RCC 7860 (cell line): ENCODE measurements around the gene SAXO1.
"Not testable (repeated sequence)": the region's sequence is repeated elsewhere in the genome, so short reads cannot be mapped to it uniquely, and the experiment has no call there.

Experiments
- DNase-seq: peaks from one replicate; pipeline ENCODE4 v3.0.0-alpha.2; 2015; ENCODE audit warnings: low spot score
- FAIRE-seq: peaks from 2 replicates; lab custom pipeline; 2012; peaks lifted over from hg19 to GRCh38; lab: Jason Lieb, UNC

Gene SAXO1

DNA sequence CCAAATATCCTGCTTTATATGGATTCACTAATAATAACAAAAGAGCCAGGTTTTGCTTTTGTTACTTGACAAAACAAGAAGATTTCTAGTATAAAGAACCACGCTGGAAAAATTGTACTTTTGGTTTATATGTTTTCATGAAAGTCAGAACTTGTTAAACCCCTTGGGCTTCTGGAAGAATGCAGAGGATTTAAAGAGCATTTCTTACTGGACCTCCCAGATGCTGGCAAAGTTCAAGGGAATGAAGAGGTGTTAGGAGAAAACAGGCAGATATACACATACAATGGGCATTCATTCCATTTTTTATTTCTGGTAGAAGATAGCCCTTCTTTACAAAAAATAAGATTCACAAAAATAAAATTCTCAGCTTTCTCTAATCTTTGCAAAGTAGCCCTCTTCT lies 61.1 kb downstream of the SAXO1 start:
- FAIRE-seq (no peak), DNase-seq (no peak)

DNA sequence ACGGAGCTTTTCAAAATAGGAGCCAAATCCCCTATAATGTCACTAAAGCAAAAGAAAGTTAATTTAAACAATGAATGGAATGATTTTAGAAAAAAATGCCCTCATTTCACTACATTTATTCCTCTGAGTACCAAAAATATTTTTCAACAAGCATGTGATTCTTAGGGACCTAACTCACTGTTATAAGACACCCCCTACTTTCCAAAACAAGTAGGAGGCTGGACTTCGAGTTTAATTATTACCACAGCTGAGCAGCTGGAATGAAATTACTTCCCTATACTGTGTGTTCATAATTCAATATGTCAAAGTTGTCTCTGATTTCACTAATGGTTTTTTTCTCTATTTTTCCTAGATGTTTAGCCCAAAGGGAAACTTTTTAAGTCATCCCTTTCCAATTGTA lies 61.6 kb downstream of the SAXO1 start:
- no peak for FAIRE-seq
- no peak for DNase-seq

DNA sequence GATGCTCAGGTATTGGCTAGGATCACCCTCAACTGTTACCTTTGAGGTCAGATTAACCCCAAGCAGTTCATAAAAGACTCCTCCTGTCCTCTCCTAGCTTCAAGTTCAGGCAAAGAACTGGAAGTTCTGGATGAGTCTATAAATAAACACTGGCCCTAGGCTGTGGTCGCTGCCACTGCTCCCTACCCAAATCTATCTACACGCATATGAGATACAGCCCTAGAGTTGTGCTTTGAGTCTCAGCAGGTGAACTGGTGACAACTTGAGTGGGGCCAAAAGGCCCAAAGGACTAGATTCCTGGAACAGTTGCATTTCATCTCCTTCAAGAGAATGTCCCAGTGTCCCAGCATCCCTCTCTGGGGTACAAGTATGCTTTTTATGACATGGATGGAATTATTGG lies 62.6 kb downstream of the SAXO1 start:
- DNase-seq (no peak), FAIRE-seq (no peak)

DNA sequence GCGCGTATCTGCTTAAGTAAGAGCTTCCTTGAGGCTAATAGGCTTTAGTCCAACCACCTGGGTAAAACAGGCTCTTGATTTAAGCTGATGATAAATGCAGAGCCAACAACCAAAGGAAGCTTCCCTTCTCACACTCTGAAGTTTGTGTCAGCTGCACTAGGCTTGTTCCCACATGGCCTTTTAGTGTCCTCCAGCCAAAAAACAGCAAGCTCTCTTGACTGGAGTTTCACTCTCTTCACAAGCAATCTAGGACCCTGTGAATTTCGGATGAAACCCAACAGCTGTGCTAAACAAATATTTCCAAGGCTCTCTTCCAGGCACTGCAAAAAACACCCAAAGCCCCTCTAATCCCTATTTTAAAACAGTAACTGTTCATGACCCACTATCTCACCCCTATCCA lies 63.9 kb downstream of the SAXO1 start:
- DNase-seq (no peak), FAIRE-seq (no peak)

DNA sequence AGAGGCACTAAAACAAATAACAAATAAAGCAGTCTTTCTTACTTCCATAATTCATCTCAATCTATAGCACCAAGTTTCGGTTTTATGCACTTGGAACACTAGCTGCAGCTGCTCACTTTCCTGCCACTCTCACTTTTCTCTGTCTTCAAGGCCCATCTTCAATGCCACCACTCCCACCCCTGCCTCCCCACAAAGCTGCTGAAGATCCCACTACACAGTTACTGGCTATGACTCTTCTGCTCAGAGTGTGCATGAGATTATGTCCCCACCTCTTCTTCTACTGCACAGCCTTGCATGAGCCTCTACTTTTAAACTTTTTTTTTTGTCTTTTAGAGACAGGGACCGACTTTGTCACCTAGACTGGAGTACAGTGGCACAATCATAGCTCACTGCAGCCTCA lies 77.4 kb downstream of the SAXO1 start:
- DNase-seq, result no peak
- no peak for FAIRE-seq

DNA sequence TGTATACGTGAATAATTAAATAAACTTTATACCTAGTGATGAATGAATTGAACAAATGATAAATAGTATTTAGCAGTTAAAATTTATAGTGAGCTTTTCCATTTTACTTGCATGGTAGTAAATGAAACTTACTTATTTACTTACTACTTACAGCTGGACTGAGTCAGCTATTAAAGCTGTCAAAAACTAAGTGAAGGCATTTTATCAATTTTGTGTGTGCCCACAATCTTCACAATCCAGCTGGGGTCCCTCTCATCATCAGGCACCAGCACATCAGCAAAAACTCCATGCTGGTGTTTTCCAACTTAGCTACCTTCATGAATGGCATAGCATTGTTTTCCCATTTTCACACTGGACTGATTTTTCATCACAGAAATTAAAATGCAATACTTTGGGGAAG lies 81.1 kb downstream of the SAXO1 start:
- DNase-seq (no peak), FAIRE-seq (no peak)

GRCh38 chr9:18947892-18948339 lies 85.1 kb downstream of the SAXO1 start:
- DNase-seq (no peak), FAIRE-seq (no peak)

DNA sequence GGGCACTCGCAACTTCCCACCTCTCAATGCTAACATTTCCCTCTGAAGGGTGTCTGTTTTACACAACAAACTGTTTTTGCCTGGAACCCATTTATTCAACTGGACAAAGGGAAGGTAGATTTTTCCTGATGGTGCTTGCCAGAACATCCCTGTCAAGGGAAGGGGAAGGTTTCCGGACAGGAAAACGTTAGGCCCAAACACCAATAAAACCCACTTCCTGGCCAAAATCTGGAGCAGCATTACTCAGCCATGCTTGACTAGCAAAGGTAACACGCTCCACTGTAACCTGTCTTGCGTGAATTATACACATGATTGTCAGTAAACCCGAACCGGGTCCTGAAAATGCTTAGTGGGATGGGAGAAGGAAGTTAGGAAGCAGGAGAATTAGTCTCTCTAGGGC lies 90.2 kb downstream of the SAXO1 start:
- DNase-seq (no peak), FAIRE-seq (no peak)

DNA sequence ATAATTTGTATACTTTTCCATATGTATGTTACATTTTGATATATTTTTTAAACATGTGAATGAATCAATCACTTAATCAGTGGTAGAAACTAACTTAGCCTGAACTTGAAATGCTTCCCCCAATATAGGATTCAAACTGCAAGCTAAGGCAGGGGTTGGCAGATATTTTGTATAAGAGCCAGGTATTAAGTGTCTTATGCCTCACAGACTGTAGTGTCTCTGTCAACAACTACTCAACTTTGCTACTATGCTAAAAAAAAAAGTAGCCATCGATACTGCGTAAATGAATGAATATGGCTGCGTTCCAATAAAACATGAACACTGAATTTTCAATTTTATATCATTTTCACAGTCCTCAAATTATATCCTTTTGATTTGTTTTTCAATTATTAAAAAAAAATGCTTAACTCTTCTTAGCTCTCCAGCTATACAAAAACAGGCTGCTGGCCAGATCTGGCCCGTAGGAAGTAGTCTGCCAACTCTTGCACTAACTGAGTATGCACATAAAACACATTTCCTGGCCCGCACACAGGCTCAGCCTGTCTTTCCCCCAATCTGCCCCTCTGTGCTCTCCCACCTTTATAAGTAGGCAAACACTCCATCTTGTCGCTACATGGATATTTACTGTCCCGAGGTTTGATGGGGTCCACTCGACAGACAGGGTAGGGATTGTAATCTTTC lies 91.8 kb downstream of the SAXO1 start:
- FAIRE-seq (no peak), DNase-seq (no peak)

DNA sequence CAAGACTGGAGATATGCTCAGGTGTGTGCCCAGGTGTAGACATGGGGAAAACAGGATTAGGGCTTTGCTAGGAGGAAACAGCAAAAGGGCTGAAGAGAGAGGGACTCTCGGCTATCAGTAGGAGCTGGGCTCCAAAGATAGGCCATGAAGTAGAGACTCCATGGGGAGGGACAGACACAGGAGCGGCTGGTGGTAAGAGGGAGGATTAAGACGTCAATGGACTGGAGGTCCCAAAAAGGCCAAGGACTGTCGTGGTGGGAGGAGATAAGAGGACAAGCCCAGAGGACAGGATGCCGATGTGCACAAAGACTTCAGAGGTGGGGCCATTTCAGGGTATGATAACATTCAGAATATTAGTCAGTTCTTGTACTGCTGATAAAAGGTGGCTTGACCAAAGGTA lies 93.1 kb downstream of the SAXO1 start:
- FAIRE-seq (no peak), DNase-seq (no peak)

DNA sequence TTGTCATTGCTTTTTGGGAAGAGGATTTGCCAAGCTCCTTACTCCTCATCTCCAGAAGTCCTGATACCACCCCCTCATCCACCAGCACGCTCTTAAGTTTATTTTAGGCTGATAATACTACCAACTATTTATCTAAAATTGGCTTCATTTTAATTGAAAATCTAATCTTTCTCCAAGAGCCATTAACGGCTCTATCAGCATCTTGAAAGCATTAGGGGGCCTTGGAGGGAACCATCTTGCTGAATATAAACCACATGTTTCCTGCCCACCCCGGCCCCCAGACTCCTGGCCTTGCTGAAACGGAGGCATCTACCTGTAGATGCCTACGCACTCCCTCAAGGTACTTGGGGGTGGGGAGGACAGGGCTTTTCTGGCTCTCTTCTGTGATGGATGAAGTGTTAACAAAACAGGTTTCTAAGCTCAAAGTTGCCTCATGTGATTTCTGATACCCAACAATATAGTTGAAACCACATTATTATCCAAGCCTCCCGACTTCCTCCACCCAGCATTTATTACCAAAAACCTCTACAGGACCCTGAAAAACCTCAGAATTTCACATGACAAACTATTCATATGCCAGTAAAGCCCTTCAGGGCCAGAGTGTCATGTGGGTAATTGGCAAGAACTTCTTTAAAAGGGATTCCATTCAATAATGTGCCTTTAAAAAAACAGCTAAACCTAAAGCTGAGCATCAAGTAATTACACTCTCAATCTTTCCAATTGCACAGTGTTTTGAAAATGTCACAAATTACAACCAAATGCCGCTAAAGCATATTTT lies 96.7 kb downstream of the SAXO1 start:
- FAIRE-seq, result no peak
- no peak for DNase-seq

GRCh38 chr9:18935541-18935940 lies 97.5 kb downstream of the SAXO1 start:
- FAIRE-seq (no peak), DNase-seq (no peak)

DNA sequence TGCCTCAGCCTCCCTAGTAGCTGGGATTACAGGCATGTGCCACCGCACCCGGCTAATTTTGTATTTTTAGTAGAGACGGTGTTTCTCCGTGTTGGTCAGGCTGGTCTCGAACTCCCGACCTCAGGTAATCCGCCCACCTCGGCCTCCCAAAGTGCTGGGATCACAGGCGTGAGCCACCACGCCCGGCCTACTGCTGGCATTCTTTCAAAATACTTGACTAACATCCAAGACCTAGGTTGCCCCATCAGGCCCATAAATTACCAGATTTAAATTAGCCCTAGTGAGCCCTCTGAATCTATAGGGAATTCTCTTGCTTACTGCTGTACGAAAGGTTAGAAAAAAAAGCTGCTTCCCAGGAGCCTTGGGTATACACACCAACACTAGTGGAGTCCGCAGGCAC lies 102.4 kb downstream of the SAXO1 start:
- DNase-seq, FAIRE-seq: not testable (repeated sequence)

GRCh38 chr9:18928711-18929110 lies 104.3 kb downstream of the SAXO1 start:
- DNase-seq (no peak), FAIRE-seq (no peak)

- DNase-seq (no peak), FAIRE-seq (no peak)
Observed at GRCh38 chr9:18926513-18926912, 106.5 kb downstream of the SAXO1 start.

DNA sequence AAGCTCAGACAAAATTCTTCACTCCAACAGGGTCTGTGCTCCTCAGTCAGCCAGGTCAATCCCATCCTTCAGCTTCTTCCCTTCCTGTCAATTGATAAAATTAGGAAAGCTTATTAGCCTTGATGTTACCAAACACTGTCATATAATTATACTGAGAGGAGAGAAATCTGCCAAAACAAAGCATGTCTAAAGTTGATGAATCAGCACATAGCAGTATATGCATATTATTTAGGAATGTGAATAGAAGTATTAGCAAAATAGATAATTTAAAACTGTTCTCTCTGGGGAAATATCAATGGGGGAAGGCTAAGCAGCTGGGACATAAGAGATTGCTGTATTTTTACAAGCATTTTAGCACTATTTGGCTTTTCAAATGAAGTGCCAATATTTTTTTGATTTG lies 107.1 kb downstream of the SAXO1 start:
- FAIRE-seq (no peak), DNase-seq (no peak)

DNA sequence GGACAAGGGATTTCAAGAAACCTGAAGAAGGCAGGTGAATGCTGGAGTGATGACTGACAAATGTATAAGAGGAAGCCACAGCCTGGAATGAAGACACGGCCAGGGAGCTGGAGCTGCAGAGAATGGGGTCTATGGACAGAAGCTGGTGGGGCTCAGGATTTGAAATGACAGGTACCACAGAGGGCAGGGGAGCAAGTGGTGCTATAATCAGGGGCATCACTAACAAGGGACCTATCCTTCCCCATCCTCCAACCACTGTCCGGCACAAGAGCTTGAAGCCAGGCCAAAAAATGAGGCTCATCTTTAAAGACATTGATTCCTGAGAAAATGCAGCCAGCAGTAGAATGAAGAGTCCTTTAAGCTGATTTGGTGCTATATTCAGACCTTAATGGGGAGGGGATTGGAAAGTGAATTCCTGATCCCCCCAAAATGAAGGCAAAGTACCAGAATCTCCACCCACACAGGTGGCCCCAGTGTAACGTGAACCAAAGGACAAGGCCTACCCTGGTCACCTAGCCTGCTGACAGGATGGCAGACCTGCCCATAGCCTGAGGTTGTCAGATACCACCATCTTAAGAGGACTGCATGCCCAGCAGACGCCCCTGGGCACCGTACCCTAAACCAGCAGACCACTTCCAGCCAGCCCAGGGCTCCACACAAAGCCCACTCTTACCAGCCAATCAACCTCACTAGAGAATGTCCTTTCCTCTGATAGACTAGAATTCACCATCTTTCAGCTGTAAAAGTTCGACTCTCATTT lies 109.2 kb downstream of the SAXO1 start:
- FAIRE-seq (no peak), DNase-seq (no peak)

- FAIRE-seq (no peak), DNase-seq (no peak)
Observed at GRCh38 chr9:18923167-18923566, 109.8 kb downstream of the SAXO1 start.

GRCh38 chr9:18922161-18922885 lies 110.7 kb downstream of the SAXO1 start:
- FAIRE-seq (no peak), DNase-seq (no peak)

DNA sequence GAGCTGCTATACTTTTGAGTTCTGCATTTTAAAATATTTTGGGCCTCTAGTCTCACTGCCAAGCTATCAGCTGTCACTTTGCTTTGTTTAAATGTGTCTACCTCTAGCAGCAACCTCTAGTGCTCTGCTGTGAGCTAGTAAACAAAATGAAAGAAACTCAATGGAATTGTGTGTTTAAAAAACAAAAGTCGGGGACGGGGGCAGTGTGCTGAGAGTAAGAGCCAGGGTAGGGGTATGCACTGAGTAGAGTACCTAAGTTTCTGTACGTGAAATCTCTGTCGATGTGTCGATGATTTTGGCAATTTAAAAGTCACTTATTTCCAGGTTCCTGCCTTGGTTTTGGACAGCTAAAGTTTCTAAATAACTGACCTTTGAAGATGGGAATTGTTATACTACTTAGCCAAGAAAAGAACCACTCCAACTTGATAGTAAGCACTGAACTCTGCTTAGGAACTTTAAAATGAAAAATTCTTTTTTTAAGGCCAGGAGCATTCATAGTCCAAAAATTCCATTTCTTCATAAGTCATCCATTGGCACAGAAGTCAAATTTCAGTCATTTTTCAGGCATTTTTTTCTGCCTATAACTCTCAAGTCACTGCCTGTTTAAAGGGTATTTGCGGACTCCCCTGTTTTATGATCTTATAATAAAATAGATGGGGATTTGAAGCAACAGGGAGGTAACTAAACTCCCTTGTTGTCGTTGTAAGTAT lies 111.5 kb downstream of the SAXO1 start:
- no peak for FAIRE-seq
- no peak for DNase-seq
